ENCODE measurements around the gene MRFAP1L1. TPM values are rescaled to one million over a fixed set of nuclear protein-coding genes. Genes with fewer than 3 reads are reported as not detected.

MRFAP1L1 gene
- total and polyA plus RNA-seq, 9 of the 15 experiments (the other 6 are each of a cell fraction or from before 2014, with no cell fraction given), result 37.6 to 111 (median 83.8) TPM

DNA sequence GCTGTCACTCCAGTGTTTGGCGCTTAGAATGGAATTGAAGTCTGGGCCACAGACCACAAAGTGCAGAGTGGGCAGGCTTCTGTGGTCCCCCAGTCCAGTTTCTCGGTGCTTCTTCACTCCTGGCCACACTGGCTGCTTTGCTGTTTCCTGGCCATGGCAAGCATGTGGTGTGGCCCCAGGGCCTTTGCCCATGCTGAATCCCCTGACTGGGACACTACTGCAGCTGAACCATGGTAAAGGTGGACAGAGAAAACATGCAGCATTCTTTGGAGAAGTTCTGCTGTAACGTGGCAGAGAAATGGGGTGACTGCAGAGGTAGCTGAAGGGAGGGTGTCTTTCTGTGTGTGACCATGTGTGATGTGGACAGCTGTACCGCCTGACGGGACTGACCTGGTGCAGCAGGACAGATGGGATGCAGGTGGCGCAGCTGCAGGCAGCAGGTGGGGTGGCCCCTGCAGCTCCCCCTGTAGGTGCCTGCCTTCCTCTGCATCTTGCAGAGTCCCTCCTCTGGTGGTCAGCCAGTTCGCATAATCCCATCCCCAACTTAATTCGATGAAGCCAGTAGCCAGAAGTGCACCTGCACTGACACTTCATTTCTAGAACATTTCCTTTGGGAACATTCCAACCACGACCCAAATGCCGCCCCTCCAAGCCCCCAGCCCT lies 29.2 kb downstream of the MRFAP1L1 start (continued):
- TF ChIP-seq, protein P1, sequence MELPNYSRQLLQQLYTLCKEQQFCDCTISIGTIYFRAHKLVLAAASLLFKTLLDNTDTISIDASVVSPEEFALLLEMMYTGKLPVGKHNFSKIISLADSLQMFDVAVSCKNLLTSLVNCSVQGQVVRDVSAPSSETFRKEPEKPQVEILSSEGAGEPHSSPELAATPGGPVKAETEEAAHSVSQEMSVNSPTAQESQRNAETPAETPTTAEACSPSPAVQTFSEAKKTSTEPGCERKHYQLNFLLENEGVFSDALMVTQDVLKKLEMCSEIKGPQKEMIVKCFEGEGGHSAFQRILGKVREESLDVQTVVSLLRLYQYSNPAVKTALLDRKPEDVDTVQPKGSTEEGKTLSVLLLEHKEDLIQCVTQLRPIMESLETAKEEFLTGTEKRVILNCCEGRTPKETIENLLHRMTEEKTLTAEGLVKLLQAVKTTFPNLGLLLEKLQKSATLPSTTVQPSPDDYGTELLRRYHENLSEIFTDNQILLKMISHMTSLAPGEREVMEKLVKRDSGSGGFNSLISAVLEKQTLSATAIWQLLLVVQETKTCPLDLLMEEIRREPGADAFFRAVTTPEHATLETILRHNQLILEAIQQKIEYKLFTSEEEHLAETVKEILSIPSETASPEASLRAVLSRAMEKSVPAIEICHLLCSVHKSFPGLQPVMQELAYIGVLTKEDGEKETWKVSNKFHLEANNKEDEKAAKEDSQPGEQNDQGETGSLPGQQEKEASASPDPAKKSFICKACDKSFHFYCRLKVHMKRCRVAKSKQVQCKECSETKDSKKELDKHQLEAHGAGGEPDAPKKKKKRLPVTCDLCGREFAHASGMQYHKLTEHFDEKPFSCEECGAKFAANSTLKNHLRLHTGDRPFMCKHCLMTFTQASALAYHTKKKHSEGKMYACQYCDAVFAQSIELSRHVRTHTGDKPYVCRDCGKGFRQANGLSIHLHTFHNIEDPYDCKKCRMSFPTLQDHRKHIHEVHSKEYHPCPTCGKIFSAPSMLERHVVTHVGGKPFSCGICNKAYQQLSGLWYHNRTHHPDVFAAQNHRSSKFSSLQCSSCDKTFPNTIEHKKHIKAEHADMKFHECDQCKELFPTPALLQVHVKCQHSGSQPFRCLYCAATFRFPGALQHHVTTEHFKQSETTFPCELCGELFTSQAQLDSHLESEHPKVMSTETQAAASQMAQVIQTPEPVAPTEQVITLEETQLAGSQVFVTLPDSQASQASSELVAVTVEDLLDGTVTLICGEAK (IDR thresholded peaks at IDR 0.05), result no peak
- TF ChIP-seq, protein P1 (CRISPR knock-in tag; IDR thresholded peaks at IDR 0.05), result no peak
- TF ChIP-seq POLR2G (IDR thresholded peaks at IDR 0.05; ENCODE audit: low read depth, low read length) (peak; percentile 31), ZKSCAN1 (IDR thresholded peaks at IDR 0.05; ENCODE audit: low read depth, low read length) (no peak), CCNT2 (IDR thresholded peaks at IDR 0.05; ENCODE audit: borderline replicate concordance, extremely low read depth, insufficient read length, low read depth, low read length) (no peak), RHOXF2B (CRISPR knock-in tag; conservative IDR thresholded peaks at IDR 0.05) (no peak), NFRKB (IDR thresholded peaks at IDR 0.05; ENCODE audit: low read depth) (no peak), HNRNPUL1 (IDR thresholded peaks at IDR 0.05; ENCODE audit: low read length) (no peak), RBM17 (IDR thresholded peaks at IDR 0.05; ENCODE audit: borderline replicate concordance, low read depth, low read length) (no peak), ZNF124 (CRISPR knock-in tag; IDR thresholded peaks at IDR 0.05) (no peak), TRIM24 (IDR thresholded peaks at IDR 0.05) (0 out of 4 replicates have a peak, but pooled peaks of 1 of the 2 experiments have one; percentile 11), ZNF282 (CRISPR knock-in tag; IDR thresholded peaks at IDR 0.05) (no peak), CBFA2T3 (IDR thresholded peaks at IDR 0.05) (peak; percentile 54), FOXJ3 (CRISPR knock-in tag; IDR thresholded peaks at IDR 0.05) (no peak), SAFB (IDR thresholded peaks at IDR 0.05; ENCODE audit: borderline replicate concordance, low read depth, low read length) (no peak)
- TF ChIP-seq, protein P2, sequence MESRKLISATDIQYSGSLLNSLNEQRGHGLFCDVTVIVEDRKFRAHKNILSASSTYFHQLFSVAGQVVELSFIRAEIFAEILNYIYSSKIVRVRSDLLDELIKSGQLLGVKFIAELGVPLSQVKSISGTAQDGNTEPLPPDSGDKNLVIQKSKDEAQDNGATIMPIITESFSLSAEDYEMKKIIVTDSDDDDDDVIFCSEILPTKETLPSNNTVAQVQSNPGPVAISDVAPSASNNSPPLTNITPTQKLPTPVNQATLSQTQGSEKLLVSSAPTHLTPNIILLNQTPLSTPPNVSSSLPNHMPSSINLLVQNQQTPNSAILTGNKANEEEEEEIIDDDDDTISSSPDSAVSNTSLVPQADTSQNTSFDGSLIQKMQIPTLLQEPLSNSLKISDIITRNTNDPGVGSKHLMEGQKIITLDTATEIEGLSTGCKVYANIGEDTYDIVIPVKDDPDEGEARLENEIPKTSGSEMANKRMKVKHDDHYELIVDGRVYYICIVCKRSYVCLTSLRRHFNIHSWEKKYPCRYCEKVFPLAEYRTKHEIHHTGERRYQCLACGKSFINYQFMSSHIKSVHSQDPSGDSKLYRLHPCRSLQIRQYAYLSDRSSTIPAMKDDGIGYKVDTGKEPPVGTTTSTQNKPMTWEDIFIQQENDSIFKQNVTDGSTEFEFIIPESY (CRISPR knock-in tag; IDR thresholded peaks at IDR 0.05), result peak; percentile 95
